ENCODE data around the gene APLF.
"Not testable (repeated sequence)": the region's sequence is repeated elsewhere in the genome, so short reads cannot be mapped to it uniquely, and the experiment has no call there.

Gene APLF

DNA sequence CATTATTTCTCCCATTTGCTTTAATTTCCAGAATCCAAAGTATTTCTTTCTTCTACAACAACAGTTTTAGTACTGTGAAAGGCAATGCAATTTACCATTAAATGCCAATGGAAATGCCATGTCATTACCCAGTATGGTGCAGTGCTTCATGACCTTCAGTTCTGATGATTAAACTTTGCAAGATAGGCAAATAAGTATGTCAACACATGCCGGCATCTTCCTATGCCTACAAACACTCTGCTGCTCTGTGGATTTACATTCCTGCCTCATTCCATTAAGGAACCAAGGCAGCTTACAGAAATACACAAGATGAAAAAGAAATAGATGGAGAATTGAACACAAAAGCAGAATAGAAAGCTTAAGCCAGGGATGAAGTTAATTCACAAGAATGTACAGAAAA lies 123.3 kb downstream of the APLF start:
- no peak for DNase-seq

DNA sequence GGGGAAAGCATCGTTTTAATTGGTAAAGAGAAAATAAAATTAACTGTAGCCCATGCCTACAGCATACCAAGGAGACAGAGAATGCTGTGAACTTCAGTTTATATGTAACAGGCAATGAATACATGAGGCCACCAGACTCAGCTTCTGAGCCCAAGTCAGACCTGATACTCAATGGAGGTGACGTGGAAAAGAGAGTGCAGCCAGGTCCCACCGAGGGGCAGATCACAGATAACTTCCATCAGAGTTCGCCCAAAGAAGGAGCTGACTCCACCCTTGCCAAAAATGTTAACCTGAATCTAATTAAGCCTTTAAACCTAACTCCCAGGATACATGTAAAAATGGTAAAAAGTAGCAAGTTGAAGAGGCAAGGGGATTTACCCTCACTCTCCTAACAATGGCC lies 123.8 kb downstream of the APLF start:
- DNase-seq, result no peak

DNA sequence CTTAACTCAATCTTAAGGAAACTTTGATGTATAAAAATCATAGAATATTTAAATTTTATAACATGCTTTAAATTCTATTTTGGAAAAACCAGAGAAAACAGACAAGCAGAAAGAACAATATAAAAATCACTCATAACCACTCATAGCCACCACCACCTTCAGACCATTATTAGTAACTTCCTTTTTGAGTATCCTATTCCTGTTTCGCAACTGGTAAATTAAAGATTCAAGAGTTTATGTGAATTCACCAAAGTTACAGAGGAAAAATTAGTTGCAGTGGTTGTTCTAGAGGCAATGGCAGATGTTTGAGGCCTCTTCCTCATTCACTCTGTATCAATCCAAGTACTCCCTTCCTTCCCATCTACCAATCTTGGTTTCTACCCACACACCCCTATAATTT lies 126.7 kb downstream of the APLF start:
- DNase-seq, result no peak

DNA sequence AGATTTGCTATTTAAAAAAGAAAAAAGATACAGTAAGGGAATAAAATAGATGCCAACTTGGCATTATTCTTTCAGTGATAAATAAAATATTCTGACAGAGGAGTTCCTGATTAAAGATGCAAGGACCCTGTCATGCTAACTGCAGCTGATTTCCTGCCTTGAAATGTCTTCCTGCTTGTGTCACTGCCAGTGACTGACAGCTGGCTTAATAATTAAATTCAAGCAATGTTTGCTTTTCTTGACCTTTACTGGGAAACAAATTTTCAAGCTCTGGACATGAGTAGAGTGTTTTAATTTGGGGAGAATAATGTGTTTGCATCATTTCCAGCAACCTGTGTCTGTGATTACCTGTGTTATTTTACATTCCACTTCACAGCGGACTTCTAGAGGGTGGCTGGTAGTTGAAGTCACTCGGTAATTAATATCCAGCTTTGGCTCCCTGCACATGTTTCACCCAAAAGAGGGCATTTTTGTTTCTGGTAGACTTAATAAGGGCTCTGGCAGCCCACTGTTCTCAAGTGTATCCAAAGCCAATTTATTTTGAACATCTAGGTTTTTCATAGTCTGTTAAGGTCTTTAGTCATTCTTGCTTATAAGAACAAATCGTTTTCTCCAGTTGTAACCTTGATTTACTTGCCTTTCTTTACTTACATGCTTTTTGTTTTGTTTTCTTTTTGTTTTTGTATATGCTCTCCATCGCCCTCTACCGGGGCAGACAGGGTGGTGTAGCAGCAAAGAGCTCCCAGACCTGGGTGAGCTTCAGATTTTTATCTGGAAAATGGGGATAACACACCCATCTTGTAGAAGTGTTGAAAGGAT lies 127.5 kb downstream of the APLF start:
- peak; percentile 72 for DNase-seq

DNA sequence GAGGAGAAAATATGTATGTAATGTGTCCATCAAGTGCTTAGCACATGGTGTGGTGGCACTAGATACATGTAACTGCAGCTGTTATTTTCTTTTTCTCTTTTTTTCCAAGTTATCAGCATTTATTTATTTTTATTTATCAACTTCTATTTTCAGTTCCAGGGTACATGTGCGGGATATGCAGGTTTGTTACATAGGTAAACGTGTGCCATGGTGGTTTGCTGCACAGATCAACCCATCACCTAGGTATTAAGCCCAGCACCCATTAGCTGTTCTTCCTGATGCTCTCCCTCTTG lies 128.1 kb downstream of the APLF start:
- not testable (repeated sequence) for DNase-seq

DNA sequence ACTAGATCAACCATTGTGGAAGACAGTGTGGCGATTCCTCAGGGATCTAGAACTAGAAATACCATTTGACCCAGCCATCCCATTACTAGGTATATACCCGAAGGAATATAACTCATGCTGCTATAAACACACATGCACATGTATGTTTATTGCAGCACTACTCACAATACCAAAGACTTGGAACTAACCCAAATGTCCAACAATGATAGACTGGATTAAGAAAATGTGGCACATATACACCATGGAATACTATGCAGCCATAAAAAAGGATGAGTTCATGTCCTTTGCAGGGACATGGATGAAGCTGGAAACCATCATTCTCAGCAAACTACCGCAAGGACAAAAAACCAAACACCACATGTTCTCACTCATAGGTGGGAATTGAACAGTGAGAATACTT lies 133.1 kb downstream of the APLF start:
- not testable (repeated sequence) for DNase-seq

DNA sequence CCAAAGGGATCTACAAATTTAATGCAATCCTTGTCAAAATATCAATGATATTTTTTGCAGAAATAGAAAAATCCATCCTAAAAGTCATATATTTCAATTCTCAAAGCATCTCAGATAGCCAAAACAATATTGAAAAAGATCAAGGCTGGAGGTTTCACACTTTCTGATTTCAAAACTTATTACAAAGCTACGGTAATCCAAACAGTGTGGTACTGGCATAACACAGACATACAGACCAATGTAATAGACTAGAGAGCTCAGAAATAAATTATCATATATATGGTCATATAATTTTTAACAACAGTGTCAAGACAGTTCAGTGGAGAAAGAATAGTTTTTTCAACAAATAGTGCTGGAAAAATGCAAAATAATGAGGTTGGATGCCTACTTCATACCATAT lies 135.7 kb downstream of the APLF start:
- no peak for DNase-seq

DNA sequence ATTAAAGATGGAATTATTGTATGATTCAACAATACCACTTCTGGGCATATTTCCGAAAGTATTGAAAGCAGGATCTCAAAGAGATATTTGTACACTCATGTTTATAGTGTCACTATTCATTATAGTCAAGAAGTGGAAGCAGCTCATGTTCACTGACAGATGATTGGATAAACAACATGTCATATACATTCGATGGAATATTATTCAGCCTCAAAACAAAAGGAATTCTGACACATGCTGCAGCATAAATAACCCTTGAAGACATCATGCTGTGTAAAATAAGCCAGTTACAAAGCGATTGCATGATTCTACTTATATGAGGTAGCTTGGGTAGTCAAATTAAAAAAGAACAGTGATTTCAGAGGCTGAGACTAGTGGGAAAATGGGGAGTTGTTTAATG lies 136.7 kb downstream of the APLF start:
- DNase-seq, result no peak

DNA sequence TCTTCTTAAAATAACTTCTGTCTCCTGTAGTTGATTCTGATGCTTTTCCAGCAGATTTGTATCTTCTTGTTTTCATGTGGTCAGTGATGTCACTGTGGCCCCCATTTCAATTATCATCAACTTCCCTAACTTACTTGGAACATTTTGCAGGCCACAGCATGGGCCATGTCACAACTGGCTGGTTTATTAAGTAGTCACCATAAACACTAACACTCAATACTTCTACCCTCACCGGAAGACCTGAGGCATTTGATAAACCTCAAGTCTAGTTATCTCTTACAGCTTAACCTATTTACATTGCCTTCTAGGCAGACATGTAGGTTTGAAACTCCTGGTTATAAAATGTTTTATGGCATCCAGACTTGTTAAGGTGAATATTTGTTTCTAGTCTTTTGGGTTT lies 138.6 kb downstream of the APLF start:
- DNase-seq, result no peak

DNA sequence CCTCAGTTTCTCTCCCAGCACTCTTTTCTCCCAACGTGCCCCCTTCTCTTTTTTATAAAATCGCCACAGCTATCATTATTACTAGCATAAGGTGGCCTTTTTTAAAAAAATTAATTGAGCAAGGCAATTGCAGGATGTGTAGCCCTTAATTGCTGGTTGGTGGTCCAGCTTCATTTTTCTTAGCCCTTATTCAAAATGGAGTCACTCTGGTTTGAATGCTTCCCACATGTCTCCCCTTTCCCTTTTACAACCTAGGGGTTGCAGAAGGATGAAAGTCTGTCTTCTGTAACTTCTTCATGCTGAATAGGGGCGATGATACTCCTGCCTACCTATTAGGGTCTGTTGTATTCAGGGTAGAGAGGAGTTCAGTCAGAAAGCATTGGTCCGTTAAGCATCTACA lies 139.4 kb downstream of the APLF start:
- DNase-seq, result no peak

DNA sequence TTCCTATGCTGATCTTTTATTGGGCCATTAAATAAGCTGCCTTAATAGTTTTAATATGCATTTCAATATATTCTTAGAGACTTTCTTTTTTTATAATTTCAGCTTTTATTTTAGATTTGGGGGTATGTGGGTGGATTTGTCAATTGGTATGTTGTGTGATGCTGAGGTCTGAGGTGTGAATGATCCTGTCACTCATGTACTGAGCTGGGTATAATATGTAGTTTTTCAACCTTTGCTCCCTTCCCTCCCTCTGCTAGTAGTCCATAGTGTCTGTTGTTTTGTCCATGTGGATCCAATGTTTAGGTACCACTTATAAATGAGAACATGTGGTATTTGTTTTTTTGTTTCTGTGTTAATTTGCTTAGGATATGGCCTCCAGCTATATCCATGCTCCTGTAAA lies 140.5 kb downstream of the APLF start:
- no peak for DNase-seq

DNA sequence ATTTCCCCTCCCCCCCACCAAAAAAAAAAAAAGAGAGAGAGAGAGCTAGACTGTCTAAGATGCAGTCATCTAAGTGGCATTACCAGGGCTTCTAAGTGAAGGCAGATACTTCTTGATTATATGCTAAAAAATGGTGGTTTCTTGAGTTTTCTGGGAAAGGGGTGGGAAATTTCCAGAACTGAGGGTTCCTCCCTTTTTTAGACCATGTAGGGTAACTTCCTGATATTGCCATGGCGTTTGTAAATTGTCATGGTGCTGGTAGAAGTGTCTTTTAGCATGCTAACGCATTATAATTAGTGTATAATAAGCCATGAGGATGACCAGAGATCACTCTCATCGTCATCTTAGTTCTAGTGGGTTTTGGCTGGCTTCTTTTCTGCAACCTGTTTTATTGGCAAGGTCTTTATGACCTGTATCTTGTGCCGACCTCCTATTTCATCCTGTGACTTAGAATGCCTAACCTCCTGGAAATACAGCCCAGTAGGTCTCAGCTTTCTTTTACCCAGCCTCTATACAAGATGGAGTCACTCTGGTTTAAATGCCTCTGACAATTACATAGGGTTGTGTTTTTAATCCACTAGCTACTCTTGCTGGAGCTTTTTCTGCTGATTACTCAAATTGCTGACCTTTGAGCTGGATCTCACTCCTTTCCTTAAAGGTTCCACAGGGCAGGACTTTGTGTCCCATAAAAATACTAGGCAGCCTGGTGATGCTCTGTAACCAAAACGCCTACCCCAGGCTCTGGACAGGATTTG lies 145.6 kb downstream of the APLF start:
- DNase-seq, result no peak

DNA sequence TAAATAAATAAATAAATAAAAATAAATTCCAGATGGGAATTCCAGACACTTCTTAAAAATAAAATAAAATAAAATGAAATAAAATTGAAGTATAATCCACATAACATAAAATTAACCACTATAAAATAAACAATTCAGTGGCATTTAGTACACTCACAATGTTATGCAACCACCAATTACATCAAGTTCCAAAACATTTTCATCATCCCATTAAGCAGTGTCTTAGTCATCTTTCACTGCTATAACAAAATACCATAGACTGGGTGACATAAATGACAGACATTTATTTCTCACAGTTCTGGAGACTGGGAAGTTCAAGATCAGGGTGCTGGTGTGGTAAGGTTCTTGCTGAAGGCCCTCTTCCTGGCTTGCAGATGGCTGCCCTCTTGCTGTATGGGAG lies 153.4 kb downstream of the APLF start:
- DNase-seq, result no peak

DNA sequence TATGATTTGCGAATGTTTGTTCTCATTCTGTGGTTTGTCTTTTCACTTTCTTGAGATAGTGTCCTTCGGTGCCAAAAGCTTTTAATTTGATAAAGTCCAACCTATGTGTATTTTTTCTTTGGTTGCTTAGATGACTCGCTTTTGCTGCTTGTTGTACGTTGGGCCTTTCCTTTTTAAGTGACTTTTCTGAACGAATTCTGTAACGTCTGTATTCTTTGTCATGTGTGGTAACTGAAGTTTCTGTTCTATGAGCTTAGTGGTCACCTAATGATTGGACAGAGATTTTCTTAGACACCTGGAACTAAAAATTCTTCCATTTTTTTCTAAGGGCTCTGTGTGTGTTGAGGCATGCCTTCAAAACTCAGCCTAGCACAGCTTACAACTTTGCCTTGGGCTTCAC lies 156.4 kb downstream of the APLF start:
- no peak for DNase-seq

DNA sequence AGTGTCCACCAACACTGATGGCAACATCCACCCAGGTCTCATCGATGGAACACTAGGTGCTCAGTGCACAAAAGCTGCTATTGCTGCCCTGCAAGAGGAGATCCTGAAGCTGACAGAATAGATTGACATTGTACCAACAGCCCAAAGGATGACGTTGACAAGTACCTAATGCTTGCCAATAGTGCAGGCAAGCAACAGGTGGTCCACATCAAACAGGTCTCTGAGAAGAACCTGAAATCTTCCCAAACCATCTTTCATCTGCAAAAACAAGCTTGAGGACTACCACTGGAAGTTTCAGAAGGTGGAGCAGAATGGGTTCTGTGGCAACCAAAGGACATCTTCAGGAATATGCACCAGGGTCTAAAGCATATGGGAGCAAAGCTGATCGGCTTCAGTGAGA lies 160.2 kb downstream of the APLF start:
- DNase-seq, result no peak
